COLO829 (cell line): Measurements from ENCODE around the gene RBM7.

Source experiments
- DNase-seq: peaks from one replicate; pipeline ENCODE4 v3.0.0; 2012; ENCODE audit warnings: low spot score

The RBM7 gene

DNA sequence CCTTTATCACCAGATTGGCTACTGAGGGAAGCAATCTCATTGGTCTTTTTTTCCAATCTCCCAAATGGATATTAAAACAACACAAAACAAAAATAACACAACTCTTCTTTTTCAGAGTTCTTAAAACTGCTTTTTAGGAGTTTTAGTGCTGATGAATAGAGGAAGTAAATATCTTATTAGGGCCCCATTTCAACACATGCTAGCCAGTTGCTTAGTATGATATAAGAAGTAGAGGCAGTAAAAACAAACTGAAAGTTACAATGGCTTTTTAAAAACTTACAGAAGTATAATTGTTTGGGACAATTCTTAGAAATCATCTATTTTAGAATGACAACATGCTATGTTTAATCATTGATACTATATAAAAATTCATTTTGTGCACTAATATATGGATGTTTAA lies 3.5 kb upstream of the RBM7 start:
- no peak for DNase-seq

DNA sequence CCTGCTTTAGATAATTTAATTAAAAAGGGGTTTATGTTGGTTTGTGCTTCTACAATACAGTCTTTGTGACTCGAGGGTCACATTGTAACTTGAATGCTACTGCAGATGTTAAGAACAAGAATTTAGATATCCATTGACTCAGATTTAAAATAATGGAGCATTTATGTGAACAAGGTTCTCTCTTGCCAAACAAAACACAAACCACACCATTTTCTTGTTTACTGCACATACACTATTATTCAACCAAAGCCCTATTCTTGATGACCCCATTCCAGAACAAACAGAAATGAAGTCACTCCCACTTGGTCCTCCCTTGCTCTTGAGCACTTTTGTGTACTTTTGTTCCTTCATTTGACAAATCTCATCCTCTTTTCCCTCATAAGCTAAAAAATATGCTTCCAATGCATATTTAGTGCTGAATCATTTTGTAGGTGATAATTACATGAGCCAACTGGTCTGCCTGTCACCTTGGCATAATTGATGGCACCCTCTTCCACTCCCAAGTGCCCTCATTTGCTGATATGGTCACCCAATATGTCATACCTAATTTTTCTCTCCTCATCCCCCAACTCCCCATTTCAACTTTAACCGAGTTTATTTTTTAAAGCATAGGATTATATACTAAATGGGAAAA lies 3.0 kb upstream of the RBM7 start:
- DNase-seq: peak; percentile 55

DNA sequence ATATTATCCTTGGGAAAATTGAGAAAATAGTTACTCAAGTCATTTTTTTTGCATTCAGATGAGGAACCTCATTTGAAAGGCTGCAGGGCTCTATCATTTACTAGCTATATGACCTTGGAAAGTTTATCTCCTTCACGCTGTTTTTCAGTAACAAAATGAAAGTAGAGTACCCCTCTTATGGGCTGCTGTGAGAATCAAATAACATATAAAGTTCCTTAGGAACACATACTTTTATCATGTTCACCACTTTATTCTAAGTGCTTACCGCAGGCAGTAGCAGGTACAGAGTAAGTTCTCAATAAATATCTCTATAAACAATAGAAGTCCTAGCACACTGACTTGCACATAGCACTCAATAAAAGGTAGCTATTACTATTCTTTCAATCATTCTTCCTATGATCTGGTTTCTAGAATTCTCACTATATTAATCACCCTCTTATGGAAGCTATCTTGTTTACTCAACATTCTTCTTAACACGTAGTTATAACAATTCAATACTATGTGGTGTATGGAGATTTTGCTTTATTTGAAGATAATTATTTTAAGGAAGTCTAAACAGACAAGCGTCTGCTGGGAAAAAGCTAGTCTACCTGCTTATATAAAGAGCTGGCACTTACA lies 2.1 kb upstream of the RBM7 start:
- no peak for DNase-seq

DNA sequence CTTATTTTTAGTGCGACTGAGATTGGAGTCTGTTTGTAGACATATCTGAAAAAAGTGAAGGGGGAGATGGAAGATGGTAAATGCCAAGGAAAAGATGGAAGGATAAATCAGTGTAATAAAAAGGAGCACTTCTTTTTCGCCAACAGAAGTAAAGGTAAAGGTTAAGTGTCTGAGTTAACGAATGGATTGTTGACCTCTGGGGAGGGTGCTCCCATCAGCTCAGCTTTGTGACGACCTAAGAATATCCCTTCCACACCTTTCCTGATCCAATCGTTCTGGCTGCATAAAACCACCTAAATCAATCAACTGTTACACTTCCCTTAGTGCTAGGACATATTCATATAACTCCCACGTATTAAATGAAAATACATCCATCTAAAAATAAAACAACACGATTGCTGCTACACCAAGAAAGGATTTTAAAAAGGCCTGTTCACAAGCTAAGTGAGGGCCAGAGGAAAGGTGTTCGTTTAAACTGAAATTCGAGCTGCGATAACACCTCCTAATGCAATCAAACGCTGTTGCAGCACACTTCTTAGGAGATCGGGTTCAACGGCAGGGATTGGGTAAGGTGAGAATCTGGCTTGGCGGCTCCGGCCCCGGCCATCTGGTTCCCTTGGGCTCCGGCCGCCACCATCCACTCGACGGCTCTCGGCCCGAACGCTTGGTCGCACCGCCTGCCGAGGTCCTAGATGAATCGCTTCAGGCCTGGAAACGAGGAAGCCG lies 813 bp upstream of the RBM7 start:
- no peak for DNase-seq

DNA sequence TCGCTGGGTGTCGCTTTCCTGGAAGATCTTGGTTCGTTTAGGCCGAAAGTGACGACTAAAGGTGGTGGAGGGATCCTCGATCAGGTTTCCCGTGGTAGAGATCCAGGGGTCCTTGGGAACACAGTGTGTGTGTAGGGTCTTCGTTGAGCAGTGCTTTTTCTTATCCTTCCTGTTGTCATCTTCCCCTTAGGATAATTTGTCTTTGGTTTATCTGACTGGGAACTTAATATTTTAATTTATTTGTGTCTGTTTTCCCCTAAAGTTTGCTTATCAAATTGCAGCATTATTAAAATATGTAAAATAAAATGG lies 403 bp downstream of the RBM7 start:
- DNase-seq: no peak

DNA sequence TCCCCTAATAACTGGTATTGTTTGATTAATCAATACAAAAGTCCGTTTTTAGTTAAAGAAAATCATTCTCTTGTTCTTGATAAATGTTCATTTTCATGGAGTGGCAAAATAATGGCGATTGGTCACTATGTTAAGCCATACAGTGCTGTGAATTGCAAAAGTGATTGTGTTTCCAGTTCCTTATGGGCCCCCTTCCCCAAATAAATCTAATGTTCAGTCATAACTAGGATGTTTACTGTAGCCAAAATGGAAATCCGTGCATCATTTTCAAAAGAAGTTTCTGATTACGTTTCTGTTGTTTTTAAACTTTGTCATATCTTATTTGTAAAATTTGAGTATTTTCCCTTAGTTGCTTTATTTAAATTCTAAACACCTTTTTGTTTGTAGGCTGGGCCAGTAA lies 845 bp downstream of the RBM7 start:
- DNase-seq: no peak

DNA sequence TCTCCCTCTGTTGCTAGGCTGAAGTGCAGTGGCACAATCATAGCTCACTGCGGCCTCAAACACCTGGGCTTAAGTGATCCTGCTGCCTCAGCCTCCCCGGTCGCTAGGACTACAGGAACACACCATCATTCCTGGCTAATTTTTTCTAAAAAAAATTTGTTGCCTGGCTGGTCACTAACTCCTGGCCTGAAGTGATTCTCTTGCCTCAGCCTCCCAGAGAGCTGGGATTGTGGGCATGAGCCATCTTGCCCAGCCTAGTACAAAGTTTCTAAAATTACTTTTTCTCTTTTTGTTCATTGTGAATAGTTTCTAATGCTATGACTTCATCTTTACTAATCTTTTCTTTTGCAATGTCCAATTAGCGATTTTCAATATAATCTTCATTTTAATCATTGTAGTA lies 12.5 kb downstream of the RBM7 start:
- no peak for DNase-seq

DNA sequence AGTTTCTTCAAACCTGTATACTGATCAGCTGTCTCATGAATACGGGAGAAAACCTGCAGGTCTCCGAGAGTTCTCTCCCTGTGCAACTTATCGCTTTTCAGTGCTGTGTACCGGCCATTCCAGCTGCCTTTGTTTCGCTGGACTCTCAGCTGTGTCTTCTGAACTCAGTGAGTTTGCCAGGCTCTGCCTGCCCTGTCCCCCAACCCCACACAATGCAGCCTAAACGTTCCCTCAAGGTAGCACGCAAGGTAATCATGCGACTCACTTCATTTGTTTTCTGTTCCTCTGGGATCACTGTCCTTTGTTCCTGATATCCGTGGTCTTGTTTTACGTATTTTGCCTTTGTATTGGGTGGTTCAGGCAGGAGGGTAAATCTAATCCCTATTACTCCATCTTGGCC lies 13.5 kb downstream of the RBM7 start:
- no peak for DNase-seq

DNA sequence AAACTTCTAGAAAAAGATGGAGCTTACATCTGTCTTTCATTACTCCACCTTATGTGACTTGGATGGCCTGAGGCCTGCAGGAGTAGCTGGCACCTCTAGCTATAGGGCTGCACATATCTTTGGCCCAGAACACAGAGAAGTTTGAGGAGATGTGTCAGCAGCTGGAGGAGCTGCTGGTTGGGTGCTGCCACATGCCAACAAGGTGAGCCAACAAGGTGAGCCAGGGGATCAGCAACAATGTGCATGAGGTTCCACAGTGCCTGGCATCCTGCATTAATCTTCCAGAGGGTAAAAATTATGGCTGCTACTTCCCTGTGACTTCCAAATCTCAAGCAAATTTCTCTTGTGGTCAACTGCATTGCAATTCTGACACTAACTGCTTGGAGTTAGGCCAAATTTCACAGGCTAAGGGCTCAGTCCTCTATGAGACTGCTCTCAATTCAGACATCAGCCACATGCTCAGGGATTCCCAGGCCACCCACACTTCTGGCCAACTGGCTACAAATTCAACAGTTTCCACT lies 16.0 kb downstream of the RBM7 start:
- DNase-seq: no peak

DNA sequence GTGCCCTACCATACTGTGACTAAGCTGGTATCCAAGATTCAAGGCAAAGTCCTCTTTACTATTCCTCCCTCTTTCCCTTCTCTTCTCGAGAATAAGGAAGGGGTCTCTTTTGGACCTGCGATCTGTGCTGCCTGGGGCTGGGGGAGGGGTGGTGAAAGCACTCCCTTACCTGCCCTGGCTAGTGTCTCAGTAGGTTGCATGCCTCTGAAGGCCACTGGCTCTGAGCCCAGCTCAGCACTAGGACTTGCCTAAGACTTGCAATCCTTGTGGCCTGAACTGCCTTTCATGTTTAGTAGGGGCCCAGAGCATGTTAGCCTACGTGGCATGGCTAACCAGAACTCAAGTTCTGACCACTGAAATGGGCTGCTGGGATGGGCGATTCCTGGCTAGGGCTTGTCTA lies 25.8 kb downstream of the RBM7 start:
- DNase-seq: no peak

DNA sequence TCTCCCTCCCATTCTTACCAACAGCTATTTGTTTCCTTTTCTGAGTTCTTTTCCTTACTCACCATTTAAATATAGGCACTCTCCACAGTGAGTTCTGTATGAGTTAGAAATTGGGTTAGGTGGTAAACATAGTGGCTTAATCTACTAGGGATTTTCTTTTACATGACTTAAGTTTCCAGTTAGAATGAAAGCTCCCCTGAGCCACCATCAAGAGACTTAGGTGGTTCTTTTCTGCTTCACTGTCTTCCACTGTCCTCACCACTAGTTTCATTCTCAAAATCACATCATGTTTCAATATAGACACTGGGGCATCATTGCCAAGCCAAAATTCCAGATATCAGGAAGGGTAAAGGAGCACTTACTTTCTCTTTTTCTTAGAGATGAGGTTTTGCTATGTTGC lies 29.8 kb downstream of the RBM7 start:
- no peak for DNase-seq

DNA sequence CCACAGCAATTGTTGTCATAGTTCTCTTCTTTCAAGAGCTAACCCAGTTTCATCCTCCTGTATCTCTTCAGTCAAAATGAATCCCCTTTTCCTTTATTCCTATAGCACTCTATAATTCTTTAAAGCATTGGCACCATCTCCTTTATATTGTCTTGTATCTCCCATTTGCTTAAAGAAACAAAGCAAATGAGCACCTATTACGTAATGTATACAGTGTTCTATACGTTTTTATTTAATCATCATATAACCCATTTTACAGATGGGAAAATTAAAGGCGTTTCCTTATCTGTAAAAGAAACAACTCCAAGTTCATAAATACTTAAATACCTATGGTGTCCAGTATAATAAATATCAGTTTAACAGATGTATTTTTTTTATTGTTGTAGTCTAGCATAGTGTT lies 32.4 kb downstream of the RBM7 start:
- DNase-seq: no peak

DNA sequence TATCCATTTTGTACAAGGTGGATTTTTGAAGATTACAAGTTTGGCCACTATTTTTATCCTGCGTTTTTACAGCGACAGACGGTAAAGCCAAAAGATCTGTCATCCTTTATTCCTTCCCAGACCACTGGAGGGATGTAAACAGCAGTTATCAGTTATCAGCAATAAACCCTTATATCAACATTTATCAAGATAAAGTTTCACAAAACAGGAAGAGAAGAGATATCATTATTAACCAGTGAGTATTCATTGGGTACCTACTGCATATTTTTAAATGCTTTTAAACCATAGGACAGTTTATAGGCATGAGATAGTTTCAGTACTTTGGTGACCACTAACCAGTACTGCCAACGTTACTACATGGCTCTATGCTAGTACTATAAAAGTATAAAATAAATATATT lies 32.9 kb downstream of the RBM7 start:
- no peak for DNase-seq

DNA sequence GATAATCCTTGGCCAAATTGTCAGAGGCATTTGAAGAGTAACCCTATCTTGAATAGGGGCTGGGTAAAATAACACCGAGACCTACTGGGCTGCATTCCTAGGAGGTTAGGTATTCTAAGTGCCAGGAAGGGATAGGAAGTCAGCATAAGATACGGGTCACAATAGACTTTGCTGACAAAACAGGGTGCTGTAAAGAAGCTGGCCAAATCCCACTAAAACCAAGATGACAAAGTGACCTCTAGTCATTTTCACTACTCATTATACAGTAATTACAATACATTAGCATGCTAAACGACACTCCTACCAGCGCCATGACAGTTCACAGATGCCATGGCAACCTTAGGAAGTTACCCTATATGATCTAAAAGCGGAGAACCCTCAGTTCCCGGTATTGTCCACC lies 37.8 kb downstream of the RBM7 start:
- no peak for DNase-seq

DNA sequence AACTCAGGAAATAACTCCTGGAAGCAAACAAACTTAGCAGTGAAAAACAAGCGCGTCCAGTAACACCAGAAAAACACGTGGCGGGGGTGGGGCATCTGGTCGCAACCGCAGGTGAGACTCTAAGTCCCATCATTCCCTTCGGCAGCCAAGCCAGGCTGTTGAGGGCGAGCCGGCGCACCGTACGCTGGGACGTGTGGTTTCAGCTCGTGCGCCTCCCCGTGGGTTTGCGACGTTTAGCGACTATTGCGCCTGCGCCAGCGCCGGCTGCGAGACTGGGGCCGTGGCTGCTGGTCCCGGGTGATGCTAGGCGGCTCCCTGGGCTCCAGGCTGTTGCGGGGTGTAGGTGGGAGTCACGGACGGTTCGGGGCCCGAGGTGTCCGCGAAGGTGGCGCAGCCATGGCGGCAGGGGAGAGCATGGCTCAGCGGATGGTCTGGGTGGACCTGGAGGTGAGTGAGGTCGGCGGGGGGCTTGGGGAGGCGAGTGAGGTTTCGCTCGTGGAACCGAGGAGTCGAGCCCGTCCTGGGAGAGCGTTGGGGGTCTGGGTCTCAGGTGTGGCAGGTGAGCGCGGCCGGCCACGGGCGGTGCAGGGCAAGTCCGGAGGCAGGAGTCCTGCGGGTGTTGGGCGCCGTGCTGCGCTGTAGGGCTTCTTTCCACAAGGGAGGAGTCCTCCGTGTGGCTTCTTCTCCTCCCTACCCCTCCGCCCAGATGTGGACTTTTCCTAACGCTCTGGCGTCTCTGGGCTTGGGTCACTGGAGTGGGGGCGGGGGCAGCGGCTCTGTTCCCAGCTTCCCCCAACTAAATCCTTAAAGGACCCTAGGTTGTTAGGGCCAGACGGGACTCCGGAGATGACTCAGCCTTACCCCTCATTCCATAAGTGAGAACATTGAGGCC lies 39.0 kb downstream of the RBM7 start, which contains the start of gene REXO2:
Gene REXO2, plus strand, starts transcription at position 239 of the 892 bp plus-strand sequence. Its CDS starts 62 bp downstream, at position 301.
- DNase-seq: peak; percentile 93

DNA sequence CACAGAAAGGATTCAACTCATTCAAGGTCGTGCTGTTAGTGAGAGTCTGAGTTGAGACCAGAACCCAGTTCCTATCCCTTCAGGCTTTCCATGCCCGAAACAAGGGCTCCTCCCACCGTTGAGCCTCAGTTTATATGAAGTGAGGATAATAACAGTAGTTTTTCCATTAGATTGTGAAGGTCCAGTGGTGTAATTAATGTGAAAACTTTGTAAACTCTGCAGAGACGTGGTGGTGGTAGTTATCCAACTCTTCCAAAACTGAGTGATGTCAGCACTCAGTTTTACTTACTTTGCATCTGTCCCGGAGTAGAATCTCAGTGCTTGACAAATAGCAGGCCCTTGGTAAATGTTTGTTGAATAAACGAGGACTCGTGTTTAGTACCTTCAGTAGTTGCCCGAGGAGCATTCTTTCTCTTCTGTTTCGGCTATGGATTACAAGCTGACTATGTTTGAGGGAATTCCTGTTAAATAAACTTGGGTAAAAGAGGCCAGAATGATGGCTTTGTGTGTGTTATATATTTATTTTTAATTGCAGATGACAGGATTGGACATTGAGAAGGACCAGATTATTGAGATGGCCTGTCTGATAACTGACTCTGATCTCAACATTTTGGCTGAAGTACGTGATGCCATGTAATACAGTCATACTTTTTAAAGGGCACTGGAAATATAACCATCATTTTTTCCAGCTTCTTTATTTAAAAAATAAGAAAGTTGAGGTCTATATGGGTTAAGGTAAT lies 39.8 kb downstream of the RBM7 start:
- DNase-seq: no peak

DNA sequence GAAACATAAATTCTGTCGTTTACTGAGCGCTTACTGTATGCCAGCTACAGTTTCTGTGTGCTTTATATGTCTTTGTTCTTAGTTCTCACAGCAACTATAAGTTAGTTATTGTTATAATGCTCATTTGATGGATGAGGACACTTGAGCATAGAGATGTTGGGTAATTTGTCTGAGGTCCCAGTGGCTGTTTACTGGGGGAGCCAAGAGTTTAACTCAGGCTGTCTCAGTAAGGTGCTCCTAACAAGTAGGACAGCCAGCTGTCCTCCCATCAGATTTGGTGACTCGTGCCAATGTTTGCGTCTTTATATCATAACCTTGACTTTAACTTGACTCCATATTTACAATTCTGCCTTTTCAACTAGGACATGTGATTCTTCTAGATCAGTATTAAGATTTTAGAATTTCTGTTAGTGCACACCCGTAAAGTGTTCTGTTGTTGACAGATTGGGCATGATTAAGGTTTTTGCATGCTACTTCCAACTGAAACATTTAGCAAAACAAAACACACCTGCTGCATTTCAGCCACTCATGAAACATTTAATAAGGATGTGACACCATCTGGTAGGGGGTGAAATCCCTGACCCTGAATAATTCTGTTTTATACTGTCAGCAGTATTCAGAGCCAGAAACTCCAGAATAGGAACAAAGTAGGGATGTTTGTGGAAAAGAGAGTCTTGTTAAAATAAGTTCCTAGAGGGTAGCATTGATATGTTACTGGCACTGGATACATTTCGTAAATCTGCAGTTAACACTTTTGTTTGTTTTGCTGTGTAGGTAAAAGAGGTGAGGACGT lies 40.7 kb downstream of the RBM7 start:
- DNase-seq: no peak

DNA sequence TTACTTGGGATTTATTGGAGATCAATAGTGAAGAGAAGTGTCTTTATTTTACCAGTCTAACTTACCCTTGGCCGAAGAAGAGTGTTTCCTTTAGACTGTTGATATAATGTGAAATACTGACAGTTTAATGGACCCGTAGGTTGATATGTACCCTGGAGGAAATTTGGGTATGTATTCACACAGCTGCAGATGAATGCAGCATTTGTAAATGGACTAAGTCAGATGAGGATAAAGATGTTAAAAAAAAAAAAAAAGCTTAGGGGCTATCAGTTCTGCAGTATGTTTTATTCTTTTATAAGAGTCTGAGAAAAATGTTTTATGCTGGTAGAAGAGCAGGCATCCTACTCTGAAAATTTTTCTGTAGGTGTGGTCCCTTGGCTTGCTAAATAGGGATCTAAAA lies 41.5 kb downstream of the RBM7 start:
- peak; percentile 25 for DNase-seq

DNA sequence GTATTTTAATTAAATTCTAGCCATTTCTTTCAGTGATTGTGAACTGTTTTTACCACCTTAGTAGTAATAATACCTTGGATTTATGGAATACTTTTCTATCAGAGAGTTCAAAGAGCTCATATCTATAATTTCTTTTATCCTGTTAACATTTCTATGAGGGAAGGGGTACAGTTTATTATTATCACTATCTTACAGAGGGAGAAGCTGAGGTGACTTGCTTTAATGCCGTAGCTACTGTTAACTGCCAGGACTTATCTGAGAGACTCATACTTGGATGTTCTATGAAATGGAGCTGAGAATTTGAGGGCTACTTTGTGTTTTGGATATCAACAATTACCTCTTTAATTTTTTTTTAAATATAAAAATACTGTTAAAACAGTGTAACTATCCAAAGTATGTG lies 42.1 kb downstream of the RBM7 start:
- no peak for DNase-seq

DNA sequence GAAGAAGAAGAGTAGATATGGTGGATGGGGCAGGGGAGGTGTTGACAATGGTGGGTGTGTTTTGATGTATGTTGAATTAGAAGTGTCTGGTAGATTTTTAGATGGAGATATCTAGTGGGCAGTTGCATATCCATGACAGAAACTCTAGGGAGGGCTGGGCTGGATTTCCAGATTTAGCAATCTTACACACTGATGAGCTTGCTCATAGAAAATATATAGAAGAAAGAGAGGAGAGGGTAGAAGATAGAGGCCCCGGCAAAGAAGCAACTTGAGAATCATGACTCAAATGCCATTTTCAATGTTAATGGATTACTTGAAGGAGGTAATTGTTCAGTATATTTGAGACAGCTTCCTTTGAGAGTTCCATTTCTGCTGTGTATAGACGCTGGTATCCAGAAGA lies 47.0 kb downstream of the RBM7 start:
- DNase-seq: no peak

DNA sequence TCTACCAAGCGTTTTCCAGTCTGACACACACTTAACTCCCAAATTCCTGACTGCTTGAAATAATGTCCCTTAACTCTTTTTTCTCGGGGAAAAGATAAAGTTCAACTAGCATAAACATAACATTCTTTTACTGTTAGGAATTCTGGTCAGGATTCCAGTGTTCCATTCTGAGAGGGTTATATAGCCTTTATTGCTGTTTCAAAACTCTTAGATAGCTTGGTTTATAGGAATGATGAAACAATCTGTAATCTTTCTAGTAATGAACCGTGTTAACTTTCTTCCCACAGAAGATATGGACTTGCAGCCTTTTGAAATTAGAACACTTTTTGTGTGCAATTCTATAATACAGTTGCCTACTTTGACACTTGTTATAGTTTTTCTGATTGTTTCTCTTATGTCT lies 47.4 kb downstream of the RBM7 start:
- DNase-seq: no peak
